ENCODE results near the gene TMBIM1. TPM values are rescaled to one million over a fixed set of nuclear protein-coding genes. Genes with fewer than 3 reads are reported as not detected.

Gene TMBIM1
- polyA plus RNA-seq, 1 of the 3 experiments (the other 2 are of a cell fraction) = 7.8 TPM

DNA sequence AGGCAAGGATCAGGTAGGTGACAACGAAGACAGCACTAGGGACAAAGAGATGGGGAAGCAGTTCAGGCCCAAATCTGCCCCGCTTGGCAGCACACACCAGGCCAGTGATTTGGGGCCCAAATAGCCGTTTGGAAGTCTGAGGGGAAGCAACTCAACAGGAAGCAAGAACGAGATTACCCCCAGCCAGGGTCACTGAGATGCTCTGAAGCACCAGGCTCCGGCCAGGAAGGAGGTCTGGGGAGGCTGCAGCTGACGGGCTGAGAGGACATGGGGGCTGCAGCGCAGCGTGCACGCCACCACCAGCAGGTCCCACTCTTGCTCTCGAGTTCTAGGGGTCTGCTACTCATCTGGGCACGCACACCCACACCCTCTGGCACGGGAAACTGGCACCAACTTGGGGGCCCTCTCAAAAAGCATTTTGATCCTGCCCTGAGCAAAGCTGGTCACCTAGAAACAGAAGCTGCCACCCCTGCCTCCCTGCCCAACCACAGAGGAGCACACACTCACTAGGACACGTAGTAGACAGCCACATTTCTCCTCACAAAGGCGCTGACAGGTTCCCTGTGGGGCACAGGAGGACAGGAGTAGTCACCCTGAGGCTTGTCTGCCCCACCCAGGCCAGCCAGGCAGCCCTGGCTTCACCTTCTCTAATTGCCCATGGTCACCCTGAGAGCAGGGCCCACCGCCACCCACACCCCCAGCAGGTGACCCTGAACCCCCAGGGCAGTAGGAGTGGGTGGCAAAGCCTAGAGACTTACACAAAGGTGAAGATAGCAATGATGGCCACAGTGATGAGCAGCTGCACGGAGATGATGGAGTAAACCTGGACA is 13.6 kb downstream of the TMBIM1 start:
- Histone ChIP-seq H3K27ac (ENCODE audit: low read depth in 2 of 2, low read length in 1 of 2) (no peak overlapping the region), H4K20me1 (ENCODE audit: insufficient read depth) (no peaks in the 10 kb centered on the region), H2AFZ (ENCODE audit: low read depth) (no peak overlapping the region), H3K4me3 (ENCODE audit: low read depth in 2 of 2, low read length in 1 of 2) (no peak overlapping the region), H3K9me2 (no peaks in the 10 kb centered on the region), H3K27me3 (ENCODE audit: insufficient read depth) (no peaks in the 10 kb centered on the region), H3K4me1 (ENCODE audit: control insufficient read depth in 1 of 2, insufficient read depth in 2 of 2, low read depth in 1 of 2, low read length in 1 of 2) (peaks cover 0 to 22% of the 10 kb centered on the region in 2 experiments; a peak in 1 of 4 replicates), H3K79me2 (ENCODE audit: insufficient read depth) (no peaks in the 10 kb centered on the region), H3F3A (replicated peaks; ENCODE audit: insufficient read depth) (no peaks in the 10 kb centered on the region), H3K4me2 (no peak overlapping the region), H3K9ac (no peak overlapping the region), H3K36me3 (replicated peaks in 1 of 2; ENCODE audit: control insufficient read depth in 1 of 2, insufficient read depth in 2 of 2, low read length in 1 of 2) (peaks cover 14 to 32% of the 10 kb centered on the region in 2 experiments), H3K9me3 (no peaks in the 10 kb centered on the region)
- WGBS (ENCODE audit: low lambda C conversion rate) = 85% methylated on average over 13 of the region's 16 CpGs
- no peak for DNase-seq
- ChIA-PET POLR2A (no interaction called here), CTCF (interaction anchor here (1.8 kb wide), 2 partner anchors 12 to 23 kb away, joined by 4 read pairs; no protein-coding TSS in a partner anchor)
- TF ChIP-seq SMC3 (IDR thresholded peaks at IDR 0.05; ENCODE audit: low read depth, low read length) = no peak
- TF ChIP-seq JUND (IDR thresholded peaks at IDR 0.05) = no peak
- TF ChIP-seq, protein P1, sequence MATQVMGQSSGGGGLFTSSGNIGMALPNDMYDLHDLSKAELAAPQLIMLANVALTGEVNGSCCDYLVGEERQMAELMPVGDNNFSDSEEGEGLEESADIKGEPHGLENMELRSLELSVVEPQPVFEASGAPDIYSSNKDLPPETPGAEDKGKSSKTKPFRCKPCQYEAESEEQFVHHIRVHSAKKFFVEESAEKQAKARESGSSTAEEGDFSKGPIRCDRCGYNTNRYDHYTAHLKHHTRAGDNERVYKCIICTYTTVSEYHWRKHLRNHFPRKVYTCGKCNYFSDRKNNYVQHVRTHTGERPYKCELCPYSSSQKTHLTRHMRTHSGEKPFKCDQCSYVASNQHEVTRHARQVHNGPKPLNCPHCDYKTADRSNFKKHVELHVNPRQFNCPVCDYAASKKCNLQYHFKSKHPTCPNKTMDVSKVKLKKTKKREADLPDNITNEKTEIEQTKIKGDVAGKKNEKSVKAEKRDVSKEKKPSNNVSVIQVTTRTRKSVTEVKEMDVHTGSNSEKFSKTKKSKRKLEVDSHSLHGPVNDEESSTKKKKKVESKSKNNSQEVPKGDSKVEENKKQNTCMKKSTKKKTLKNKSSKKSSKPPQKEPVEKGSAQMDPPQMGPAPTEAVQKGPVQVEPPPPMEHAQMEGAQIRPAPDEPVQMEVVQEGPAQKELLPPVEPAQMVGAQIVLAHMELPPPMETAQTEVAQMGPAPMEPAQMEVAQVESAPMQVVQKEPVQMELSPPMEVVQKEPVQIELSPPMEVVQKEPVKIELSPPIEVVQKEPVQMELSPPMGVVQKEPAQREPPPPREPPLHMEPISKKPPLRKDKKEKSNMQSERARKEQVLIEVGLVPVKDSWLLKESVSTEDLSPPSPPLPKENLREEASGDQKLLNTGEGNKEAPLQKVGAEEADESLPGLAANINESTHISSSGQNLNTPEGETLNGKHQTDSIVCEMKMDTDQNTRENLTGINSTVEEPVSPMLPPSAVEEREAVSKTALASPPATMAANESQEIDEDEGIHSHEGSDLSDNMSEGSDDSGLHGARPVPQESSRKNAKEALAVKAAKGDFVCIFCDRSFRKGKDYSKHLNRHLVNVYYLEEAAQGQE (IDR thresholded peaks at IDR 0.05; ENCODE audit: low read depth, low read length) = no peak
- TF ChIP-seq FOXJ3 (CRISPR knock-in tag; IDR thresholded peaks at IDR 0.05) = no peak
- TF ChIP-seq POLR2AphosphoS5 (IDR thresholded peaks at IDR 0.05; ENCODE audit: low read depth, low read length) = no peak
- TF ChIP-seq TAF1 (IDR thresholded peaks at IDR 0.05; ENCODE audit: borderline replicate concordance, low read depth, low read length) = no peak
- no peak for TF ChIP-seq RXRA (IDR thresholded peaks at IDR 0.05; ENCODE audit: borderline replicate concordance, low read depth)
- no peak for TF ChIP-seq RCOR1 (IDR thresholded peaks at IDR 0.05; ENCODE audit: low read length)
- TF ChIP-seq, protein P2, sequence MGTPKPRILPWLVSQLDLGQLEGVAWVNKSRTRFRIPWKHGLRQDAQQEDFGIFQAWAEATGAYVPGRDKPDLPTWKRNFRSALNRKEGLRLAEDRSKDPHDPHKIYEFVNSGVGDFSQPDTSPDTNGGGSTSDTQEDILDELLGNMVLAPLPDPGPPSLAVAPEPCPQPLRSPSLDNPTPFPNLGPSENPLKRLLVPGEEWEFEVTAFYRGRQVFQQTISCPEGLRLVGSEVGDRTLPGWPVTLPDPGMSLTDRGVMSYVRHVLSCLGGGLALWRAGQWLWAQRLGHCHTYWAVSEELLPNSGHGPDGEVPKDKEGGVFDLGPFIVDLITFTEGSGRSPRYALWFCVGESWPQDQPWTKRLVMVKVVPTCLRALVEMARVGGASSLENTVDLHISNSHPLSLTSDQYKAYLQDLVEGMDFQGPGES (IDR thresholded peaks at IDR 0.05; ENCODE audit: low read depth, low read length) = no peak
- no peak for TF ChIP-seq ELF1 (IDR thresholded peaks at IDR 0.05)
- TF ChIP-seq EZH2phosphoT487 (IDR thresholded peaks at IDR 0.05; ENCODE audit: borderline replicate concordance, low read depth) = no peak
- TF ChIP-seq, protein P3, sequence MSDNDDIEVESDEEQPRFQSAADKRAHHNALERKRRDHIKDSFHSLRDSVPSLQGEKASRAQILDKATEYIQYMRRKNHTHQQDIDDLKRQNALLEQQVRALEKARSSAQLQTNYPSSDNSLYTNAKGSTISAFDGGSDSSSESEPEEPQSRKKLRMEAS (IDR thresholded peaks at IDR 0.05; ENCODE audit: low read depth) = no peak
- no peak for TF ChIP-seq NFIC (IDR thresholded peaks at IDR 0.05; ENCODE audit: borderline replicate concordance)
- TF ChIP-seq NRF1 (IDR thresholded peaks at IDR 0.05; ENCODE audit: low read depth, low read length) = no peak
- TF ChIP-seq, protein P4, sequence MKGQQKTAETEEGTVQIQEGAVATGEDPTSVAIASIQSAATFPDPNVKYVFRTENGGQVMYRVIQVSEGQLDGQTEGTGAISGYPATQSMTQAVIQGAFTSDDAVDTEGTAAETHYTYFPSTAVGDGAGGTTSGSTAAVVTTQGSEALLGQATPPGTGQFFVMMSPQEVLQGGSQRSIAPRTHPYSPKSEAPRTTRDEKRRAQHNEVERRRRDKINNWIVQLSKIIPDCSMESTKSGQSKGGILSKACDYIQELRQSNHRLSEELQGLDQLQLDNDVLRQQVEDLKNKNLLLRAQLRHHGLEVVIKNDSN (IDR thresholded peaks at IDR 0.05; ENCODE audit: borderline replicate concordance, low read depth) = no peak
- TF ChIP-seq MXI1 (IDR thresholded peaks at IDR 0.05; ENCODE audit: low read depth, low read length) = no peak
- TF ChIP-seq, protein P5, sequence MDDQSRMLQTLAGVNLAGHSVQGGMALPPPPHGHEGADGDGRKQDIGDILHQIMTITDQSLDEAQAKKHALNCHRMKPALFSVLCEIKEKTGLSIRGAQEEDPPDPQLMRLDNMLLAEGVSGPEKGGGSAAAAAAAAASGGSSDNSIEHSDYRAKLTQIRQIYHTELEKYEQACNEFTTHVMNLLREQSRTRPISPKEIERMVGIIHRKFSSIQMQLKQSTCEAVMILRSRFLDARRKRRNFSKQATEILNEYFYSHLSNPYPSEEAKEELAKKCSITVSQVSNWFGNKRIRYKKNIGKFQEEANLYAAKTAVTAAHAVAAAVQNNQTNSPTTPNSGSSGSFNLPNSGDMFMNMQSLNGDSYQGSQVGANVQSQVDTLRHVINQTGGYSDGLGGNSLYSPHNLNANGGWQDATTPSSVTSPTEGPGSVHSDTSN (IDR thresholded peaks at IDR 0.05) = no peak
- TF ChIP-seq RAD21 (IDR thresholded peaks at IDR 0.05; ENCODE audit: low read length) = no peak
